OCI-LY7 (cell line): Measurements from ENCODE around the gene APBB2.

ENCODE experiments used
- EZH2phosphoT487 ChIP-seq: fragments of 200-600 bp; sonication (generic); IDR thresholded peaks from 2 replicates; pipeline ENCODE4 v1.6.1; 2018; ENCODE audit warnings: low read depth, borderline replicate concordance, mild to moderate bottlenecking, mixed run types, antibody characterized with exemption, low read length, moderate library complexity, mixed read lengths
- TF ChIP-seq, protein P1 (sequence below): fragments of 200-600 bp; sonication (generic); conservative IDR thresholded peaks from 2 replicates; pipeline ENCODE4 v1.5.1; 2014; ENCODE audit warnings: mild to moderate bottlenecking, antibody characterized with exemption, low read length, moderate library complexity, mixed read lengths

- TF ChIP-seq, protein P1, sequence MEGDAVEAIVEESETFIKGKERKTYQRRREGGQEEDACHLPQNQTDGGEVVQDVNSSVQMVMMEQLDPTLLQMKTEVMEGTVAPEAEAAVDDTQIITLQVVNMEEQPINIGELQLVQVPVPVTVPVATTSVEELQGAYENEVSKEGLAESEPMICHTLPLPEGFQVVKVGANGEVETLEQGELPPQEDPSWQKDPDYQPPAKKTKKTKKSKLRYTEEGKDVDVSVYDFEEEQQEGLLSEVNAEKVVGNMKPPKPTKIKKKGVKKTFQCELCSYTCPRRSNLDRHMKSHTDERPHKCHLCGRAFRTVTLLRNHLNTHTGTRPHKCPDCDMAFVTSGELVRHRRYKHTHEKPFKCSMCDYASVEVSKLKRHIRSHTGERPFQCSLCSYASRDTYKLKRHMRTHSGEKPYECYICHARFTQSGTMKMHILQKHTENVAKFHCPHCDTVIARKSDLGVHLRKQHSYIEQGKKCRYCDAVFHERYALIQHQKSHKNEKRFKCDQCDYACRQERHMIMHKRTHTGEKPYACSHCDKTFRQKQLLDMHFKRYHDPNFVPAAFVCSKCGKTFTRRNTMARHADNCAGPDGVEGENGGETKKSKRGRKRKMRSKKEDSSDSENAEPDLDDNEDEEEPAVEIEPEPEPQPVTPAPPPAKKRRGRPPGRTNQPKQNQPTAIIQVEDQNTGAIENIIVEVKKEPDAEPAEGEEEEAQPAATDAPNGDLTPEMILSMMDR, result no peak
- TF ChIP-seq EZH2phosphoT487, result no peak
These were observed 248.3 kb downstream of the APBB2 start for GRCh38 chr4:40966091-40966490.
